Ramos (cell line): Measurements from ENCODE around the gene FBH1.
"Not testable (repeated sequence)": the region's sequence is repeated elsewhere in the genome, so short reads cannot be mapped to it uniquely, and the experiment has no call there.

ENCODE experiments used
- in situ Hi-C: fragments of 300-500 bp; cut with MboI; formaldehyde crosslinking; loops from one replicate; pipeline ENCODE4 v1.14.3; 2022; ENCODE audit warnings: low sequenced_read_pairs; ENCODE audit not compliant: unreplicated experiment

The FBH1 gene

DNA sequence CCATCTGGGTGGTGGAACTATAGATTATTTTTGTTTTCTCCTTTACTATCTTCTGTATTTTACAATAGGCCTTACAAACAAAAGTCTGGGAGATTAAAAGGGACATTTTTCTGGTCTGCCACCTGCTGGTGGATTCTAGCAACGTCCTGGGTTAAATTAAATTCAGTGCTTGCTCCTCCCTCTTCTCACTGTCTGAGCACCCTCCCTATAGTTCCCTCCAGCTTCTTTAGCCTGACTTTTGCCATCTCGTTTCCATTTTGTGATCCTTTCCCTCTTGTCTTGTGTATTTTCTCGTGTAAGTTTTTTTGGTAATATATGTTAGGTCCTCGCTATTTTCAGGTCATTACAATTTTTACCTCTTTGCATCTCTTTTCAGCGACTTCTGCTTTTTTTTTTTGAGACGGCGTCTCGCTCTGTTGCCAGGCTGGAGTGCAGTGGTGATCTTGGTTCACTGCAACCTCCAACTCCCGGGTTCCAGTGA, 16.5 kb upstream of the FBH1 start:
- in situ Hi-C loops = no loop called here

DNA sequence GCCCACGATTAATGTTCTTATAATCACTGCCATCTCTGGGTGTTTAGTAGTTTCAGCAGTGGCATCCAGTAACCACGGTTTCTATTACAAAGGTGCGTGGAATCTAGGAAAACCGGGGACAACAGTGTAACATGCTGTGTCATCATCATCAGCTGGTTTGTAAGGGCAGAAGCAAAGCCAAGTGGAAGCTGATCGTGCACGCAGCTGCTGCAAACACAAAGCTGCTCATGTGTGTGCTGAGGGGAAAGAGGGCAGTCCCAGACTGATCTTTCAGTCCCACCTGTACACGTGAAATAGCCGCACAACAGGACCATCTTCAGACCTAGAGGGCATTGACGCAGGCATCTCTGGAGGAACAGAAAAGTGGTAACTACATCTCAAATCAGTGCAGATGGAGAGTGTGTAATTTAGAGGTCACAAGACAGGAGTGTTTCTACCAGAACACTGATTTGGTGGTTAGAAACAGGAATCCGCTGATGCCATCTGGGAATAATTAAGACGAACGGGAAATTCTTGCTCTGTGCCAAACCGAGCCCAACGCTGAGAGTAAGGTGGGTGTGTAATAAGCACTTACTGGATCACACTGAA, 13.8 kb upstream of the FBH1 start:
- in situ Hi-C loops = no loop called here

DNA sequence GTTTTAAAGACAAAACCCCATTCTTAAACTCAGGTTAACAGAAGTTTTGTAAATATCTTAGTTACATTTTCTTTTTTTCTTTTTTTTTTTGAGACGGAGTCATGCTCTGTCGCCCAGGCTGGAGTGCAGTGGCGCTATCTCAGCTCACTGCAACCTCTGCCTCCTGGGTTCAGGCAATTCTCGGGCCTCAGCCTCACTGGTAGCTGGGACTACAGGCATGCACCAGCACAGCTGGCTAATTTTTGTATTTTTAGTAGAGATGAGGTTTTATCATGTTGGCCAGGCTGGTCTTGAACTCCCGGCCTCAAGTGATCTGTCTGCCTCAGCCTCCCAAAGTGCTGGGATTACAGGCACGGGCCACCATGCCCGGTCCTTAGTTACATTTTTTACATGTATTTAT, 13.0 kb upstream of the FBH1 start:
- in situ Hi-C loops = not testable (repeated sequence)

DNA sequence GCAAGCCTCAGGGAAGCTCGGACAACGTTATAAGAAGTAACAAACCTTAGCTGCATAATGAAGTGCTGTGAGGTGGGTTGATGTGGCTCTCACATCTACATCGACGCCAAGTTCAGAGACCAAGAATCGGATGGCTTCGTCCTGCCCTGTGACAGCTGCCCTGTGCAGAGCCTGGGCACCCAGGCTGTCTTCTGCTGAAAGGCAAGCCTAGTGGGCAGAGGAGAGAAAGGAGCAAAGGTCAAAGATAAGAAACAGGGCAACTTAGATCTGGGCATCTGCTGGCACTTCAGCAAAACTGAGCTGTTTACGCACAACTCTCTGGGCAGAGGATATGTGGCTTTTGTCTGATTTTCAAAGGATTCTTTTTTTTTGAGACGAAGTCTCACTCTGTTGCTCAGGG, 7.1 kb upstream of the FBH1 start:
- in situ Hi-C loops = no loop called here

DNA sequence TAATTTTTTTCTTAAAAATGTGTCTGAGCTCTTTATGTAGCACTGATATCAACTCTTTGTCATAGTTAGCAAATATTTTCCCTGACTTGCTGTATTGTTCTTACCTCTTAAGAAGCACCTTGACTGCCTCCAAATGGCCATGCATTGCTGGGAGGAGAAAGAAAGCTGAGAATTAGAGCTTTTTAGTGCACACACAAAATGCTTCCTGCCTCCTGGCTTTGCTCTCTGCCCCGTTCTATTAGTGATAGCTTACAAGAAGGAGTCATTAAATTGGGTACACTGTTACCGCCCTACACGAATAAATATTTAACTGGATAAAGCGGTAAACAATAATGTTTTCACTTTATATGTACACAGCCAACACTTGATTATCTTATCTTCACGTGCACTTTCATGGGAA, 4.4 kb upstream of the FBH1 start:
- in situ Hi-C loops = no loop called here

DNA sequence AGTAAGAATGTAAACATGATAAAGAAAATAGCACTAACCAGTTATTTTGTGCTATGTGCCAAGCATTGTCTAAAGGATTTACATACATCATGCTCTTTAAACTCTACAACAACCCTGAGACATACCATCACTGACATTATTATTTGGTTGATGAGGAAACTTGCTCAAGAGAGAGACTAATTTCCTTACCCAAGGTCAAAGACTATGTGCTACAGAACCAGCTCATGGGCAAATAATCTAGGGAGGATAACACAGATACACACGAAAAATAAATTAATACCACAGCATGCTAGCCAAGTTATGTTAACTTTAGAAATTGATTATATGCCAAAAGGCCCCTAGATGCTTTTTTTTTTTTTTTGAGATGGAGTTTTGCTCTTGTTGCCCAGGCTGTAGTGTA, 3.0 kb upstream of the FBH1 start:
- in situ Hi-C loops = no loop called here

DNA sequence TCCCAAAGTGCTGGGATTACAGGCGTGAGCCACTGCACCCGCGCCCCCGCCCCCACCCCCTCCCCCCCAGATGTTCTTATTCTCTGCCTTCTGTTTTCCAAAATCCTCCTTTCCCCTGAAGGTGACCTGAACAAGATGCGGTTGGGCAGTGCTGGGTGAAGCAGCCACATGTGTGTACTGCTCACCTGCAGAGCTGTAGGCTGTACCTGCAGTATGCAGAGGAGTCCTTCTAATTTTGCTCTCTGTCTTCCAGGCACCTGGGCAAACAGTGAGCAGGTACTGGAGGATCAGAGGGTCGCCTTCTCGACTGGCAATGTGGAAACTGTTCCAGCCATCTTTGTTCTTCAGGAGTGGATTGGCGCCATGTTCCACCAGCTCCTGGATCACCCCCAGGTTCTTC, 2.4 kb upstream of the FBH1 start:
- in situ Hi-C loops = no loop called here

DNA sequence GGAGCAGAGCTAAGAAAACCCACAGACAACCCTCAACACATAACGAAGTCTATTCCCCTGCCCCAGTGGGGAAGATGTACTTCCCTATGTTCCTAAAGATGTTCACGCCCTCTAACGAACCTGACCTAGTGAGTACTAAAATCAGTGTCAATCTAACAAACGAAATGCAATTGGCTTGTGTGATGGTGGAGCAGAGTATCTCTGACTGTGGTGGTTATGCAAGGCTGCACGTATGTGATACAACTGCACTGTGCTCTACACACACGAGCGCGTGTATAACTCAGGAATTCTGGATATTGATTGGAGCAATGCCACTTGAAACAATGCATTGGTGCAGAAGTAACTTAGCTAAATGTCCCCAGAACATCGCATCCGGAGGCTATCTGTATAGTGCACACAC, 1.7 kb upstream of the FBH1 start:
- in situ Hi-C loops = no loop called here

DNA sequence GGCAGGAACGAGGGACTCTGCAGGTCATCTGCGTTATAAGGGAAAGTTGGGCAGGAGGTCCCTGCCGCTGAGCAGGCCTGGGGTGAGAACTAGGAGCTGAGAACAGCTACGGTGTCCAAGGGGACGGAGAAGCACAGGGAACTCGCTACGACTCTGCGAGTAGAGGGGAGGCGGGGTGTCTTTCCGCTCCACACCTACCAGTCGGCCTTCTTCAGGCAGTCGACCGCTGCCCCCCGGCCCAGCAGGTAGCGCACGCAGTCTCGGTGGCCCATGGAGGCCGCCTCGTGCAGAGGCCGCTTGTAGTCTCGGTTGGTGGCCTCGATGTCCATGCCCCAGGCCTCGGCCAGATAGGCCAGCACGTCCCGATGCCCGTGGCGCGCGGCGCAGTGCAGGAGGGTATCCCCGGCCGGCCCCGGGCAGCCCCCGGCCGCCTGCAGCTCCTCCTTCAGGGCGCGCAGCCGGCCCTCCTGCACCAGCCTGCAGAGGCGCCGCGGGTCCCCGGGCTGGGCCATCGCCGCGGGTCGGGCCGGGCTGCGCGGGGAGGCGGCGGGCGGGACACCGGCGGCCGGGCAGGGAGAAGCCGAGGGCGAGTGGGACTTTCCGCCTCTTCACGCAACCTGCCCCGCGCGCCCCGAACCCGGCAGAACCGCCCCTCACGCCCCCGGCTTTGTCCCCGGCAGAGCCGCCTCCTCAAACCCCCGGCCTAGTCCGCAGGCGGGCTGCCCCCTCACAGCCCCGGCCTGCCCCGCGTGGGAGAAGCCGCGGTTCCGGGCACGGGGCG, 1.0 kb upstream of the FBH1 start:
- in situ Hi-C loops = no loop called here

DNA sequence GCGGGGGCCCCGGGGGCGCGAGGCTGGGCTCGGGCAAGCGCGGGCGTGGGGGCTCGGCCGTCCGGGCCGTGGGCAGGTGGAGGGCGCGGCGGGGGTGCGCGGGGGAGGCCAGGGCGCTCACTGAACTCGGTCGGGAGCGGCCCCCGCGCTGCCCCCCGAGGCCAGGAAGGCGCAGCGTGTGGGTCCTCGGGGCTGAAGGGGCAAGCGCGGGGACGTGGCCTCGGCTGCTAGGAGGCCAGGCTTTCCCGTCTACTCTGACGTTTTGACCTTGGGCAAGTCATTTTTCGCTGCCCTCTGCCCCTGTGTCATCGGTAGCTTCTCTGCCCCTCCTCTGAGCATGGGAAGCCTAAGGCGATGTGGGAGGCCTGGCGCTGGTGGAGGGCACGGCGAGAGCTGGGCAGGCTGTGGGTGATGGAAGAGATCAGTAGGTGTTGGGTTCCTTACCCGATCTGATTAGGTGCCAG, 441 bp downstream of the FBH1 start:
- in situ Hi-C loops = no loop called here

DNA sequence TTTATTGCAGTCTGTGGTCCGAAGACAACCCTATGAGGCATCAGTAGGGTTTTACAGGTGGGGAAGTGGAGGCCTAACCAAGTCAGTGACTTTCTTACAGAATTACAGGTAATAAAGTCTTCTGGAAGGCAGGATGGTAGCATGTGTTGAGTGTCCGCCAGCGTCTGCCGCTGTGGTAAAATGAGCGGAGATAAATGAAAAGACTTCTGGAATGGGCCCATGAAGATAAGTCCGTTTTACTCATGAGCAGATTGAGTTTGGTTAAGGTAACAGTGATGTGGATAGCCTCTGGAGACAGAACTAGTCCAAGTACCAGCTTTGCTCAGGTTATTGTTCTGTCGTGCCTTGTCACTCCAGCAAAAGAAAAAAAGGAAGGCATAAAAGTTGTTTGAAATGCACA, 966 bp downstream of the FBH1 start:
- in situ Hi-C loops = no loop called here

DNA sequence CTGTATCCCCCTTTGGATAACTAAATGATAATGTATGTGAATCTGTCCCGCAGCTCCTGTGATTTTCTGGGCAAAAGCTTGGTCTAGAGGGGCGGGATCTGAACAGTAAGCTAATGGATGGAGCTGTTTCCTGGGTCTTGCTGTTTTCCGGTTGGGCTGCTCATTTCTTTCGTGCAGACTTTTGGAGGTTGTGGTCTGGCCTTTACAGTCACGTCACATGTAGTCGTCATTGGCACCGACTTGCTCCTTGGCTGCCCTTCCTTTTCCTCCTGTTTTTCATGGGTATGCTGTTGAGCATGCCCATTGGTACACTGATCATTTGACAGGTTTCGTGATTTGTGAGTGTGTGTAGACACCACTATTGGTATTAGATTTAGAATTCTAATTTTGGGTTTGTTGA, 2.0 kb downstream of the FBH1 start:
- in situ Hi-C loops = no loop called here

DNA sequence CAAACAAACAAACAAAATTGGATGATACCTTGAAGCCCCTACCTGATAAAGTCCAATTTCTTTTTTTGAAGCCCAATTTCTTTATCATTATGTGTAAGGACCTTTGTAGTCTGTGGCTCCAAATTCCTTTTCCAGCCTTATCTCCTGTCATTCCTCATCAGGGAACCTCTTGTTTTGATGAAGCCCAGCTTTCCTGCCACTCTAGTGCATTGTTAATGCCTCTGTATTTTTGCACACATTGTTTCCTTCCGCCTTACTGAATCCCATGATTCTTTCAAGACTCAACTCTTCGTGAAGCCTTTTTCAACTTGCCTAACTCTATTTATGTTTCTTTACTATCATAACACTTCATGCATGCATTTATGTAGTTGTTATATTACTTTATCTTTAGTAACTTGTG, 3.3 kb downstream of the FBH1 start:
- in situ Hi-C loops = no loop called here

DNA sequence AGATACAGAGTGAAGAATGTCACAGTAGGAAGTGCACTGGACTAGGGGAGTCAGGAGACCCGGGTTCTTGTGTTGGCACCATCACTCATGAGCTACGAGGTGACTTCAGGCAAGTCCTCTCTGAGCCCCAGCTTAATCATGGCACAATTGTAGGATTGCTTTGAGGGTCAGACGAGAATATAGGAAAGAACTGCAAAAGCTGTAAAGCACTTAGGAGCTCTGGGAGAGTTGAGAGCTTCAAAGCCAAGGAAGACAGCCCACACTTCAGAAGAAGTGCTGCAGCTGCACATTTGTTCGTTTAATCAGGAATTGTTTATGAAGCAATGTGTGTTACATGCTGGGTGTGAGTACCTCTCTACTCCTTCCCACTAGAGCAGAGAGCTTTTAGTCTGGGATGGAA, 4.4 kb downstream of the FBH1 start:
- in situ Hi-C loops = no loop called here

DNA sequence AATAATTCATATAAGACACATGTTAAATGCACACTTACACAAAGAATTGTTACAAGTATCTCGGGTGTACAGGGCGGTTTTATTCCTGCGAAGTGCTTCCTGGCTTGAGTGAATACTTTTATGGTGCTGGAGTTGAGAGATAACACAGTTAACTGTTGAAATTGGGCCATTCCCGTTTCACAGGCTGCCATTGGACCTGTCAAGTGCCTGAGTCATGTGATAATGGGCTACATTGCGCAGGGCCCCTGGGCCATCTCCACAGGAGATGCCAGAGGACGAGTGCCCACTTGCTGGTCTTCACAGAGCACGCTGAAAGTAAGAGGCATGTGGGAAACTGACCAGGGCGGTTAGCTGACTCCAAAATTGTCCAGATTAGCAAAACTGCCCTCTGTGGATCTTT, 4.8 kb downstream of the FBH1 start:
- in situ Hi-C loops = no loop called here

DNA sequence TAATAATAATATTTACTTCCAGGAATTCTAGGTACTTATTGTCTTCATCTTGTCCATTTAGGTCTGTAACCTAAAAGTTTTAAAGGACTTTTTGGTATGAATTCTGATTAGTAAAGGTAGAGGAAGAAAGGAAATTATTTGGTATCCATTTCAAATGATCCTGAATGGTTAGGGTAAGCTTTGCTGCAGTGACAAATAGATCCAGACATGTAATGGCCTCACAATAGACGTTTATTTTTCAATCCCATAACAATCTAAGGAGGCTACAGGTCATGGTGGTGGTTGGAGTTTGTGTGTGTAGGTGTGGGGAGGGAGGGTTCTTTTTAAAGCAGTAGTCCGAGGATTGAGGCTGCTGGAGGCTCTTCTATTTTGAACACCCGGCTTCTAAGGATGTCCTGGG, 5.3 kb downstream of the FBH1 start:
- in situ Hi-C loops = no loop called here

DNA sequence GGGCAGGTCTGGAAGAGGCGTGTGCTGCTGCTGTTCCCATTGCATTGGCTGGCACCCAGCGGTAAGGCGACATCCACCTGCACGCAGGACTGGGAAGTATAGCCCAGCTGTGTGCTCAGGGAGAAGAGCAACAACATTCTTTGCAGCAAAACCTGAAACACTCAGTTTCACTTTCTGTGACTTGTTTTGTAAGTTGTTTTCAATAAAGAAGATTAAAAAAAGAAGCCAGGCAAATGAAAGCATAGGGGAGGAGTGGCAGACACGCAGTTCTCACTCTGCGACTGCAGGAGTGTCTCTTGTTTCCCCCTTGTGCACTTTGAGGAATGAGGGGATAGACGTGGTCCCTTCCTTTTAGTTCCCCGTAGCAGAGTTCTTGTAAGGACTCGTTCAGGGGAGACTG, 5.8 kb downstream of the FBH1 start:
- in situ Hi-C loops = no loop called here

DNA sequence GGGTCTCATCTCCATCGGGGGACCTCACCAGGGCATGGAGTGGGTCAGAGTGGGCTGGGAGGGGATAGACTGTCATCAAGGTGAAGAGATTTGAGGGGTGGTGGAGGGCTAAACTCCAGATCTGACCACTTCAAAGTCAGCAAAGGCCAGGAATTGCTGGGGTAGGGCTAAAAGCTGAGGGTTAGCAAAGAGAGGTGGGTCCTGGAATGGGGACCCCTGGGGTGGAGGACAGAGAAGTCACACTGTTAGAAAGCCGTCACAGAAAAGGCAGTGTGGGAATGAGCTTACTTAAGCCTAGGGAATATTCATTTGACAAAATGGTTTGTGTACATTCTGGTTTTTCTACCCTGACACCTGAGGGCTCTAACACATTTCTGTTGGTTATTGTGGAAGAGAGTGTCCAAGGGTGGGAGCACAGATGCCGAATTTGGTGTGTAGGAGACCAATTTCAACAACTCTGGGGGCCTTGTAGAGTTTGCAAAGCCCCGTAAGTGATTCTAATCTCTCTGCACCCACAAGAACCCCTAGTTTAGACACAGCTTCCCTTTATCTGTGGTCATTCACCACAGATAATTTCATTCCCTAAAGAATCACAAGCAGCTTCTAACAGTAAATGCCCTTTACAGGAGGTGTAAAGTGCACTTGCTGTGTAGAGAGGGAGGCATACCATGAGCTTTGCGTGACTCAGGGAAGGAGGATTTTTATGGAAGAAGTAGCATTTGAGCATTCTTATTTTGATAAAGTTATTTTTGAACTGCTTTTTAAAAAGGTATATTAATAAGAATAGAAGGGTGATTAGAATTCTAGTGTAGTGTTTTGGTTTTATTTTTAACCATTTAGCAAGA, 6.4 kb downstream of the FBH1 start:
- in situ Hi-C loops = no loop called here

DNA sequence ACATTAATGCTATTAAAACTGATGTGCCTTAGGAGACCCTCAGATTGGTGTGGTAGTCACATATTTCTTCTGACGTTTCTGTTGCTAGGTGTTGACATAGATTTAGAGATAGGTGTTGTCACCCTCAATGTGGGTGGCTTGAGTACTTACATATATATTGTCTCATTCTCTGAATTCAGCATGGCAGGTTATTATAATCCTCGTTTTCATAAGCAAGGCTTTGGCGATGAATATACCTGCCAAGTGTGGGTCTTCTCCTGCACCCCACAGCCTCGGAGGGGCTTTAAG, 7.0 kb downstream of the FBH1 start:
- in situ Hi-C loops = no loop called here

DNA sequence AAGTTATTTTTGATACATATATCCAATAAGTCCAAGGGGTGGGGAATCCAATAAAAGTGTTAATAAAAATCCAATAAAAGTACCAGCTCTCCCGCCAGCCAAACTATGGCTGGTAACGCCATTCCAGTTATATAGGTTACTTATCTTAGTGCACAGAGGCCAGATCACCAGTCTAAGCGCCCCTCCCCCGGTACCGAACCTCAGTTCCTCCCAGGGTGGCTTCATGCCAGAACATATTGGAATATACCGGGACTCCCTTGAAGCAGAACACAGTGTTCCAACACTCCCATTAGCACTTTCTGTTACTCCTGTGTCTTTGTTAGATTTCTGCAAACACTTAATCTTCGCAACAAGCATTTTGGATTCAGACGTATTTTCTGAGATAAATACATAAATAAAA, 7.5 kb downstream of the FBH1 start:
- in situ Hi-C loops = no loop called here

DNA sequence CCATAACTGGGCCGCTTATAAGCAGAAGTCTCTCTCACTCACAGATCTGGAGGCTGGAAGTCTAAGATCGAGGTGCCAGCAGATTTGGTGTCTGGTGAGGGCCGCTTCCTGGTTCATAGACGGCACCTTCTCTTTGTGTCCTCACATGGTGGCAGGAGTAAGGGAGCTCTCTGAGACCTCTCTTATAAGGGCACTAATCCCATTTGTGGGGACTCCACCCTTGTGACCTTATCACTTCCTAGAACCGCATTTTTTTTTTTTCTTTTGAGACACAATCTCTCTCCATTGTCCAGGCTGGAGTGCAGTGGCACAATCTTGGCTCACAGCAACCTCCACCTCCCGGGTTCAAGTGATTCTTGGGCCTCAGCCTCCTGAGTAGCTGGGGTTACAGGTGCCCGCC, 8.1 kb downstream of the FBH1 start:
- in situ Hi-C loops = no loop called here
